DND-41 (cell line): ENCODE data around the gene VCX.

Experiments used
- ATAC-seq: fragments of 200-7000 bp; cut with Tn5 transposase; 3 replicates; pipeline ENCODE4 v1.9.1; 2021; ENCODE audit warnings: low read depth; ENCODE audit not compliant: insufficient read depth
- DNase-seq: peaks from one replicate; pipeline ENCODE4 v3.0.0-alpha.2; 2020
- H2AFZ ChIP-seq: 2 replicates; pipeline ENCODE4 v1.6.0; 2012; ENCODE audit warnings: low read depth, low read length
- H3K27ac ChIP-seq: 2 replicates; pipeline ENCODE4 v1.5.1; 2012; ENCODE audit warnings: low read length, inconsistent platforms
- H3K27me3 ChIP-seq: fragments of 200-600 bp; sonication (generic); 2 replicates; pipeline ENCODE4 v1.6.0; 2012; ENCODE audit warnings: low read length, mild to moderate bottlenecking, inconsistent platforms; ENCODE audit not compliant: insufficient read depth, poor library complexity
- H3K36me3 ChIP-seq: 2 replicates; pipeline ENCODE4 v1.5.1; 2012; ENCODE audit warnings: low read length, inconsistent platforms; ENCODE audit not compliant: insufficient read depth
- H3K4me1 ChIP-seq: 2 replicates; pipeline ENCODE4 v1.5.1; 2012; ENCODE audit warnings: mild to moderate bottlenecking, low read length; ENCODE audit not compliant: insufficient read depth
- H3K4me2 ChIP-seq: 2 replicates; pipeline ENCODE4 v1.6.0; 2012; ENCODE audit warnings: mild to moderate bottlenecking, moderate library complexity, low read length, inconsistent platforms; ENCODE audit not compliant: insufficient read depth
- H3K4me3 ChIP-seq, 2 experiments: fragments of 200-600 bp in 1 of 2; shearing (Covaris generic) in 1 of 2; 2 replicates each; pipeline ENCODE4 v1.5.1; 2012 to 2016; ENCODE audit warnings: inconsistent platforms in 2 of 2, low read length in 2 of 2, mild to moderate bottlenecking in 2 of 2, low read depth in 1 of 2, moderate library complexity in 1 of 2
- H3K79me2 ChIP-seq: 2 replicates; pipeline ENCODE4 v1.6.0; 2012; ENCODE audit warnings: low read length, inconsistent platforms; ENCODE audit not compliant: insufficient read depth
- H3K9ac ChIP-seq: 2 replicates; pipeline ENCODE4 v1.6.0; 2012; ENCODE audit warnings: low read depth, mild to moderate bottlenecking, inconsistent platforms, low read length, moderate library complexity
- H3K9me3 ChIP-seq: 2 replicates; pipeline ENCODE4 v1.5.1; 2012; ENCODE audit warnings: low read length, moderate library complexity, mild to moderate bottlenecking, inconsistent platforms; ENCODE audit not compliant: insufficient read depth, severe bottlenecking
- H4K20me1 ChIP-seq: 2 replicates; pipeline ENCODE4 v1.6.0; 2012; ENCODE audit warnings: low read length; ENCODE audit not compliant: insufficient read depth
- EZH2 ChIP-seq: IDR thresholded peaks from 3 replicates; pipeline ENCODE4 v1.6.1; 2012; ENCODE audit warnings: borderline replicate concordance, low read depth, mild to moderate bottlenecking, moderate library complexity, low read length, inconsistent platforms; ENCODE audit not compliant: severe bottlenecking
- TF ChIP-seq, protein P1 (sequence below): IDR thresholded peaks from 2 replicates; pipeline ENCODE4 v1.5.1; 2012; ENCODE audit warnings: borderline replicate concordance, low read length, moderate library complexity, mild to moderate bottlenecking; ENCODE audit not compliant: poor library complexity, severe bottlenecking; ENCODE audit errors: extremely low read depth

Gene VCX

GRCh38 chrX:7891928-7892327, 49.0 kb downstream of the VCX start:
- H3K9ac ChIP-seq, result no peak overlapping the region
- no peak overlapping the region for H3K4me2 ChIP-seq

More at GRCh38 chrX:7891928-7892327, 49.0 kb downstream of the VCX start:
- peaks cover 6% of the 10 kb centered on the region for H3K9me3 ChIP-seq
- no peak overlapping the region for H3K27ac ChIP-seq
- TF ChIP-seq EZH2, result no peak
- TF ChIP-seq, protein P1, sequence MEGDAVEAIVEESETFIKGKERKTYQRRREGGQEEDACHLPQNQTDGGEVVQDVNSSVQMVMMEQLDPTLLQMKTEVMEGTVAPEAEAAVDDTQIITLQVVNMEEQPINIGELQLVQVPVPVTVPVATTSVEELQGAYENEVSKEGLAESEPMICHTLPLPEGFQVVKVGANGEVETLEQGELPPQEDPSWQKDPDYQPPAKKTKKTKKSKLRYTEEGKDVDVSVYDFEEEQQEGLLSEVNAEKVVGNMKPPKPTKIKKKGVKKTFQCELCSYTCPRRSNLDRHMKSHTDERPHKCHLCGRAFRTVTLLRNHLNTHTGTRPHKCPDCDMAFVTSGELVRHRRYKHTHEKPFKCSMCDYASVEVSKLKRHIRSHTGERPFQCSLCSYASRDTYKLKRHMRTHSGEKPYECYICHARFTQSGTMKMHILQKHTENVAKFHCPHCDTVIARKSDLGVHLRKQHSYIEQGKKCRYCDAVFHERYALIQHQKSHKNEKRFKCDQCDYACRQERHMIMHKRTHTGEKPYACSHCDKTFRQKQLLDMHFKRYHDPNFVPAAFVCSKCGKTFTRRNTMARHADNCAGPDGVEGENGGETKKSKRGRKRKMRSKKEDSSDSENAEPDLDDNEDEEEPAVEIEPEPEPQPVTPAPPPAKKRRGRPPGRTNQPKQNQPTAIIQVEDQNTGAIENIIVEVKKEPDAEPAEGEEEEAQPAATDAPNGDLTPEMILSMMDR, result no peak
- H3K4me1 ChIP-seq, result peaks cover 27% of the 10 kb centered on the region
- H2AFZ ChIP-seq, result no peak overlapping the region
- DNase-seq, result peak; percentile 3
- H4K20me1 ChIP-seq, result no peaks in the 10 kb centered on the region
- H3K36me3 ChIP-seq, result no peaks in the 10 kb centered on the region
- H3K79me2 ChIP-seq, result no peaks in the 10 kb centered on the region
- no peaks in the 10 kb centered on the region for H3K27me3 ChIP-seq
- no peak for ATAC-seq
- no peak overlapping the region for H3K4me3 ChIP-seq
